Transverse colon (tissue), 3 donors: ENCODE data around the gene PSKH1.

ENCODE experiments used
- CTCF ChIP-seq, 5 experiments: fragments of 200-600 bp in 3 of 5; fragments of 450-650 bp in 2 of 5; sonication (generic) in 3 of 5; IDR thresholded peaks; 1 replicate in 2 of 5; 2 replicates in 3 of 5; pipeline ENCODE4 v1.5.1; 2016 to 2017; ENCODE audit warnings: antibody characterized with exemption in 5 of 5, inconsistent platforms in 3 of 5, mild to moderate bottlenecking in 2 of 5, moderate library complexity in 1 of 5
- POLR2A ChIP-seq: fragments of 450-650 bp; IDR thresholded peaks from one replicate; pipeline ENCODE4 v1.6.1; 2016; ENCODE audit warnings: antibody characterized with exemption, mild to moderate bottlenecking, moderate library complexity

GRCh38 chr16:67975321-67976105, 82.5 kb downstream of the PSKH1 start:
- no peak for TF ChIP-seq CTCF (IDR thresholded peaks at IDR 0.05)
- no peak for TF ChIP-seq POLR2A
